Hepatocyte (in vitro differentiated cells): ENCODE measurements around the gene C12orf42.

Experiments used
- CTCF ChIP-seq: fragments of 200-600 bp; sonication (generic); IDR thresholded peaks from 2 replicates; pipeline ENCODE4 v1.5.1; 2016; ENCODE audit warnings: antibody characterized with exemption, mild to moderate bottlenecking; ENCODE audit not compliant: poor library complexity
- EZH2phosphoT487 ChIP-seq: fragments of 200-600 bp; sonication (generic); IDR thresholded peaks from one replicate; pipeline ENCODE4 v1.6.1; 2018; ENCODE audit warnings: antibody characterized with exemption, mild to moderate bottlenecking, low read depth, moderate library complexity; ENCODE audit not compliant: unreplicated experiment, severe bottlenecking

GRCh38 chr12:103327676-103328075 is 168.1 kb downstream of the C12orf42 start:
- TF ChIP-seq CTCF (no peak), EZH2phosphoT487 (no peak)
